Subcutaneous abdominal adipose tissue (tissue), 5 donors: ENCODE data around the gene CFAP54.

Experiments used
- H3K27ac ChIP-seq: one replicate; pipeline ENCODE4 v1.7.0; 2013; ENCODE audit warnings: low read depth, mild to moderate bottlenecking, inconsistent platforms, low read length, moderate library complexity
- H3K27me3 ChIP-seq, 5 donors: one replicate each; pipeline ENCODE4 v1.7.0; 2013; ENCODE audit warnings: low read length in 5 of 5, inconsistent platforms in 1 of 5; ENCODE audit not compliant: control insufficient read depth in 5 of 5, insufficient read depth in 4 of 5
- H3K36me3 ChIP-seq, 5 donors: one replicate each; pipeline ENCODE4 v1.7.0; 2013; ENCODE audit warnings: low read length in 5 of 5; ENCODE audit not compliant: control insufficient read depth in 5 of 5, insufficient read depth in 5 of 5
- H3K4me1 ChIP-seq, 5 donors: one replicate each; pipeline ENCODE4 v1.7.0; 2013; ENCODE audit warnings: low read length in 5 of 5, mild to moderate bottlenecking in 3 of 5, moderate library complexity in 1 of 5; ENCODE audit not compliant: control insufficient read depth in 5 of 5, insufficient read depth in 5 of 5
- H3K4me3 ChIP-seq, 5 donors: one replicate each; pipeline ENCODE4 v1.7.0; 2013; ENCODE audit warnings: low read length in 5 of 5, low read depth in 1 of 5
- H3K9ac ChIP-seq, 5 donors: one replicate each; pipeline ENCODE4 v1.7.0; 2013; ENCODE audit warnings: low read length in 5 of 5, mild to moderate bottlenecking in 4 of 5, moderate library complexity in 3 of 5
- H3K9me3 ChIP-seq, 5 donors: one replicate each; pipeline ENCODE4 v1.7.0; 2013; ENCODE audit warnings: low read length in 5 of 5; ENCODE audit not compliant: control insufficient read depth in 5 of 5
- donor health status: healthy.
- donor health status: healthy.
- donor health status: healthy.
- donor health status: healthy.
- donor health status: healthy.

CFAP54 gene

DNA sequence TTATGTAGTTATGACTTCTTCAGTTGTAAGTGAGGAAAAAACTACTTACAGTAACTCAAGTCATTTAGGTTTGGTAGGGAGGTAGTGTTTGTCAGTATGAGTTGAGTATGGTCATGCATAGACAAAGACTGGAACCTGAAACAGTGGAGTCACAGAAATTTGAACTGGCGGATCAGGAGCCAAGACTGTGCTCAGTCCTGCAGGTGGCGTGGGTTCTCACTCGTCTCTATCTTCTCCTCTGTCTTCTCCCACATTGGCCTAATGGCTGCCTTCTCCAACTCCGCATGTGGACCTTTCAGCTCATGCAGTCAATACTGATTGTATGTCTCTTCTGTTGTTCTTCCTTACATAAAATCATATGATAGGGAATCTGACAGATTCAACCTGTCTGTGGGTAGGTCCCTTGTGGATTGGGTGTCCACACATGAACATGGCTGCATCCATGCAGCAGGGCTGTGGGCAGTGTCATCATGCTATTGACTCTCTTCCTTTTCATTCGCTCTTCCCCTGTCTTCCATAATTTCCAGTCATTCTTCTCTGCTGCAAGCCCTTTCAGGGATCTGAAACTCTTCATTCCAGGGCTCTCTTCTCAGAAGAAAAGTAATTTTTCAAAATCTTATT, 338.9 kb downstream of the CFAP54 start:
- H3K9me3 ChIP-seq, result no peaks in the 10 kb centered on the region
- H3K36me3 ChIP-seq, result no peaks in the 10 kb centered on the region
- no peak overlapping the region for H3K4me3 ChIP-seq
- H3K9ac ChIP-seq, result no peak overlapping the region
- H3K27ac ChIP-seq, result no peak overlapping the region
- H3K4me1 ChIP-seq, result no peaks in the 10 kb centered on the region
- no peaks in the 10 kb centered on the region for H3K27me3 ChIP-seq

- Histone ChIP-seq H3K36me3 (no peaks in the 10 kb centered on the region), H3K4me1 (no peaks in the 10 kb centered on the region), H3K27me3 (no peaks in the 10 kb centered on the region), H3K4me3 (no peak overlapping the region), H3K27ac (no peak overlapping the region), H3K9me3 (no peaks in the 10 kb centered on the region), H3K9ac (no peak overlapping the region)
Measured at GRCh38 chr12:96829354-96829753, 340.0 kb downstream of the CFAP54 start.

GRCh38 chr12:96831346-96831745, 342.0 kb downstream of the CFAP54 start:
- no peak overlapping the region for H3K9ac ChIP-seq
- H3K36me3 ChIP-seq, result no peaks in the 10 kb centered on the region
- H3K4me1 ChIP-seq, result no peaks in the 10 kb centered on the region
- H3K4me3 ChIP-seq, result no peak overlapping the region
- H3K27ac ChIP-seq, result no peak overlapping the region
- H3K27me3 ChIP-seq, result no peaks in the 10 kb centered on the region
- H3K9me3 ChIP-seq, result no peaks in the 10 kb centered on the region

DNA sequence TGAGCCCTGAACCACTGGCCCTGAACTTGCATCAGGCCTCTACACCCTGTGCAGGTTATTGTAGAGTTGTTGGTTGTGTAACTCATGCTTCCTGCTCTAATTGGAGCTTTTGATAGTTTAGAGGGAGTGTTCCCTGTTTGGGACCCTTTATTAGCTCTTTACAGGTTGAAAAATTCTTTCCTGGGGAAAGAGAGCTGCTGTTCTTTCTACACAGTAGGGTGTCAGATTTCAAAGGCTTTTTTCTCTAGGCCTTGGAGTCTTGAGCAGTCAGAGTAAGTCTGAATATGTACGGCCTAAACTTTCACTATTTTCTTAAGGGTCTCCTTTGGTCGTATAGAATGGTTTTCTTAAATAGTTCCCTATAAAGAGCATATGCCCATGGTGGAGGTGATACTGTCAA, 356.9 kb downstream of the CFAP54 start:
- Histone ChIP-seq H3K9ac (no peak overlapping the region), H3K4me1 (no peaks in the 10 kb centered on the region), H3K9me3 (no peaks in the 10 kb centered on the region), H3K27me3 (no peaks in the 10 kb centered on the region), H3K36me3 (no peaks in the 10 kb centered on the region), H3K4me3 (no peak overlapping the region), H3K27ac (no peak overlapping the region)

GRCh38 chr12:96850676-96851075, 361.3 kb downstream of the CFAP54 start:
- H3K27ac ChIP-seq, result no peak overlapping the region
- no peak overlapping the region for H3K9ac ChIP-seq
- H3K4me3 ChIP-seq, result no peak overlapping the region
- H3K27me3 ChIP-seq, result no peaks in the 10 kb centered on the region
- H3K36me3 ChIP-seq, result no peaks in the 10 kb centered on the region
- H3K4me1 ChIP-seq, result no peaks in the 10 kb centered on the region
- no peaks in the 10 kb centered on the region for H3K9me3 ChIP-seq

DNA sequence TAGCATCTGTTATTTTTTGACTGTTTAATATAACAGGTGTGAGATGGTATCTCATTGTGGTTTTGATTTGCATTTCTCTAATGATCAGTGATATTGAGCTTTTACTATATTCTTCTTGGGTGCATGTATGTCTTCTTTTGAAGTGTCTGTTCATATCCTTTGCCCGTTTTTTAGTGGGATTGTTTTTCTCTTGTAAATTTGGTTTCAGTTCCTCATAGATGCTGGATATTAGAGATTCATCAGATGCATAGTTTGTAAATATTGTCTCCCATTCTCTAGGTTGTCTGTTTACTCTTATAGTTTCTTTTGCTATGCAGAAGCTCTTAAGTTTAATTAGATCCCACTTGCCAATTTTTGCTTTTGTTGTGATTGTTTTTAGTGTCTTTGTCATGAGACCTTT, 368.8 kb downstream of the CFAP54 start:
- H3K9ac ChIP-seq, result no peak overlapping the region
- peaks cover 0 to 7% (median 0%) of the 10 kb centered on the region in 5 donors for H3K9me3 ChIP-seq
- H3K4me3 ChIP-seq, result no peak overlapping the region
- H3K27me3 ChIP-seq, result no peaks in the 10 kb centered on the region
- no peak overlapping the region for H3K27ac ChIP-seq
- no peaks in the 10 kb centered on the region for H3K4me1 ChIP-seq
- H3K36me3 ChIP-seq, result no peaks in the 10 kb centered on the region

DNA sequence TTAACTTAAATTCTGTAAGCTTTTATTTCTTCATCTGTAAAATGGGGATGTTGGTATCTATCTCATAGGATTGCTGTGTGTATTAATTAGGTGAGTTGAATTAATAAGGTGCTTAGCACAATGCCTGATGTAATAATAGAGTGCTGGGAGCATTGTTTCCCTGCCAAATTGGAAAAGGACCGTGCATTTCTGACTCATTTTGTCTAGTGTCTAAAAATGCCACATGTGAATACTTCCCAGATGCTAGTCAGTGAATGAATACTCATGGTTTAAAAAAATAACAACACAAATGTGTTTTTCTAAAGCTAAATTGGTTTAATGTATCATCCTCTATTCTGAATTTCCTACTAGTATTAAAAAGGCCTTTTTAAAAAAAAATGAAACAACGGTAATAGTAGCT, 372.3 kb downstream of the CFAP54 start:
- peaks cover 0 to 7% (median 0%) of the 10 kb centered on the region in 5 donors for H3K9me3 ChIP-seq
- H3K27me3 ChIP-seq, result no peaks in the 10 kb centered on the region
- no peak overlapping the region for H3K9ac ChIP-seq
- no peaks in the 10 kb centered on the region for H3K4me1 ChIP-seq
- H3K36me3 ChIP-seq, result no peaks in the 10 kb centered on the region
- H3K4me3 ChIP-seq, result no peak overlapping the region
- no peak overlapping the region for H3K27ac ChIP-seq

DNA sequence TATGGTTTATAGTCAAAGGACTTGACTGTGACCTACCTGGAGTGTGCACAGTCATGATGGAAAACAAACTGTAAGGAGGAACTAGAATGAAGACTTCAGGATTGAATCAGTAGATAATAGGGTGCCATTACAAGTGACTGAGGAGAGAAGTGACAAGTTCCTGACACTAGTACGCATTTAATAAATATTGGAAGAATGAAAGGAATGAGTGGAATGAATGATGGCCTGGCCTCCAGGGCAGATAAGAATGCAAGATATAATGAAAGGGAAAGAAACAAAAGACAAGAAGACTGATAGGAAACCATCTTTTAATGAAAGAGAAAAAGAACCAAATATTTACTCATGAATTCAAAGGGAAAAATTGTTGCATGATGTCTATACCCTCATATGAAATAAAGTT, 372.9 kb downstream of the CFAP54 start:
- no peaks in the 10 kb centered on the region for H3K36me3 ChIP-seq
- peaks cover 0 to 3% (median 0%) of the 10 kb centered on the region in 5 donors for H3K9me3 ChIP-seq
- no peak overlapping the region for H3K4me3 ChIP-seq
- no peaks in the 10 kb centered on the region for H3K4me1 ChIP-seq
- H3K9ac ChIP-seq, result no peak overlapping the region
- no peak overlapping the region for H3K27ac ChIP-seq
- H3K27me3 ChIP-seq, result no peaks in the 10 kb centered on the region

GRCh38 chr12:96864335-96864734, 375.0 kb downstream of the CFAP54 start:
- Histone ChIP-seq H3K27me3 (no peaks in the 10 kb centered on the region), H3K36me3 (no peaks in the 10 kb centered on the region), H3K4me1 (no peaks in the 10 kb centered on the region), H3K9me3 (no peaks in the 10 kb centered on the region), H3K9ac (no peak overlapping the region), H3K27ac (no peak overlapping the region), H3K4me3 (no peak overlapping the region)

DNA sequence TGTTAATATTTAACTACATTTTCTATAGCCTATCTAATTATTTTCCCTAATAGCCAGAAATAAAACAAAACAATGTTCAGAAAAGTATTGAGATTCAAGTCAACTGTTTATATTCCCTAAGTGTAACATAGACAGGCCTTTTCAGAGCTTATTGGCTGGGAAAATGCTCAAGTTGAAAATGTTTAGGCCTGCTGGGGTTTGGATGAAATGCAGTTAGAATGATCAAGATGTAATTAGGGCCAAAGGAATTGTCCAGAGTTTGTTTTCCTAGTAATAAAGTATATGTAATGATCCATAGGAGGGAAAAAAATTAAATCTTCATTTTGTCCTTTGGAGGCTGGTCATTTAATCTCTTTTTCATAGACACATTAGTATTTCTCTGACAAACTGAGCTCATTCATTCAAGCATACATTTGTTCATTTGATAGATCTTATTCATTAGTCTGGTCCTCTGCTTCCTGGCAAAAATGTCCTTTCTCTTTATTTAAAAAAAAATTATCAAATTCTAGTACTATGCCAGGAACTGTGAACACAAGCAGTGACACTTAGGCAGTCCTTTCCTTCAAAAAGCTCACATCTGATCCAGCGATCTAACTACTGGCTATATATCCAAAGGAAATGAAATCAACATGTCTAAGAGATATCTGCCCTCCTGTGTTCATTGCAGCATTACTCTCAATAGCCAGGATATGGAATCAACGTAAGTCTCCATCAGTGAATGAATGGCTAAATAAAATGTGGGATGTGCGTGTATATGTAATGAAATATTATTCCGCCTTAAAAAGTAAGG, 377.6 kb downstream of the CFAP54 start:
- H3K4me1 ChIP-seq, result no peaks in the 10 kb centered on the region
- H3K9ac ChIP-seq, result no peak overlapping the region
- no peaks in the 10 kb centered on the region for H3K27me3 ChIP-seq
- H3K36me3 ChIP-seq, result no peaks in the 10 kb centered on the region
- H3K9me3 ChIP-seq, result peaks cover 0 to 3% (median 0%) of the 10 kb centered on the region in 5 donors
- H3K4me3 ChIP-seq, result no peak overlapping the region
- no peak overlapping the region for H3K27ac ChIP-seq
